H9 (cell line): ENCODE results near the gene TACC2. TPM values are rescaled to one million over a fixed set of nuclear protein-coding genes. Genes with fewer than 3 reads are reported as not detected.

Experiments
- DNase-seq: peaks from one replicate; pipeline ENCODE4 v3.0.0-alpha.2; 2017
- H2AFZ ChIP-seq: one replicate; pipeline ENCODE4 v1.6.1; 2013; ENCODE audit warnings: mild to moderate bottlenecking, low read length, control low read depth, moderate library complexity
- H2AK5ac ChIP-seq: 2 replicates; pipeline ENCODE4 v1.6.1; 2013; ENCODE audit warnings: low read length, control low read depth, mixed read lengths; ENCODE audit not compliant: insufficient read length
- H2BK120ac ChIP-seq: one replicate; pipeline ENCODE4 v1.6.1; 2013; ENCODE audit warnings: low read depth, mild to moderate bottlenecking, low read length, control low read depth, inconsistent platforms; ENCODE audit not compliant: poor library complexity, severe bottlenecking
- H2BK12ac ChIP-seq: 2 replicates; pipeline ENCODE4 v1.6.1; 2013; ENCODE audit warnings: low read length, control low read depth, mixed read lengths, low read depth; ENCODE audit not compliant: insufficient read length
- H2BK15ac ChIP-seq: 2 replicates; pipeline ENCODE4 v1.6.1; 2013; ENCODE audit warnings: low read depth, low read length, control low read depth
- H2BK20ac ChIP-seq: one replicate; pipeline ENCODE4 v1.6.1; 2013; ENCODE audit warnings: low read depth, mild to moderate bottlenecking, low read length, control low read depth, inconsistent platforms; ENCODE audit not compliant: poor library complexity, severe bottlenecking
- H2BK5ac ChIP-seq: 2 replicates; pipeline ENCODE4 v1.6.1; 2013; ENCODE audit warnings: low read length, control low read depth, mixed read lengths; ENCODE audit not compliant: insufficient read length
- H3K14ac ChIP-seq: 2 replicates; pipeline ENCODE4 v1.6.1; 2013; ENCODE audit warnings: low read length, control low read depth; ENCODE audit not compliant: insufficient read depth
- H3K18ac ChIP-seq: 2 replicates; pipeline ENCODE4 v1.6.1; 2013; ENCODE audit warnings: low read depth, mild to moderate bottlenecking, mixed read lengths, low read length, control low read depth; ENCODE audit not compliant: insufficient read length
- H3K23ac ChIP-seq: 2 replicates; pipeline ENCODE4 v1.6.1; 2013; ENCODE audit warnings: low read length, control low read depth, mixed read lengths, low read depth; ENCODE audit not compliant: insufficient read length
- H3K23me2 ChIP-seq: 2 replicates; pipeline ENCODE4 v1.6.1; 2013; ENCODE audit warnings: low read depth, mild to moderate bottlenecking, mixed read lengths, low read length, control low read depth; ENCODE audit not compliant: insufficient read length, poor library complexity, severe bottlenecking
- H3K27ac ChIP-seq: 2 replicates; pipeline ENCODE4 v1.5.1; 2013; ENCODE audit warnings: low read length, control low read depth, mixed read lengths, low read depth; ENCODE audit not compliant: insufficient read length
- H3K27me3 ChIP-seq: 2 replicates; pipeline ENCODE4 v1.6.1; 2013; ENCODE audit warnings: low read length, control low read depth, inconsistent platforms; ENCODE audit not compliant: insufficient read depth
- H3K4ac ChIP-seq: 2 replicates; pipeline ENCODE4 v1.6.1; 2013; ENCODE audit warnings: low read depth, mild to moderate bottlenecking, control low read depth, inconsistent platforms, low read length, moderate library complexity
- H3K4me1 ChIP-seq: 2 replicates; pipeline ENCODE4 v1.6.1; 2013; ENCODE audit warnings: low read length, control low read depth, inconsistent platforms; ENCODE audit not compliant: insufficient read depth
- H3K4me2 ChIP-seq: 2 replicates; pipeline ENCODE4 v1.6.1; 2013; ENCODE audit warnings: low read length, control low read depth, mixed read lengths; ENCODE audit not compliant: insufficient read length, insufficient read depth
- H3K56ac ChIP-seq: 2 replicates; pipeline ENCODE4 v1.6.1; 2013; ENCODE audit warnings: low read depth, mild to moderate bottlenecking, mixed read lengths, low read length, control low read depth; ENCODE audit not compliant: insufficient read length
- H3K79me1 ChIP-seq: 2 replicates; pipeline ENCODE4 v1.6.1; 2013; ENCODE audit warnings: low read depth, mild to moderate bottlenecking, moderate library complexity, low read length, control low read depth, inconsistent platforms; ENCODE audit not compliant: insufficient read depth, poor library complexity, severe bottlenecking
- H3K79me2 ChIP-seq: 2 replicates; pipeline ENCODE4 v1.6.1; 2013; ENCODE audit warnings: low read length, control low read depth, inconsistent platforms; ENCODE audit not compliant: insufficient read depth
- H3K9ac ChIP-seq: 2 replicates; pipeline ENCODE4 v1.6.1; 2013; ENCODE audit warnings: low read length, control low read depth, mixed read lengths; ENCODE audit not compliant: insufficient read length; ENCODE audit errors: extremely low read depth
- H3K9me3 ChIP-seq: one replicate; pipeline ENCODE4 v1.6.1; 2013; ENCODE audit warnings: low read depth, low read length, inconsistent platforms; ENCODE audit not compliant: control insufficient read depth
- H3T11ph ChIP-seq: one replicate; pipeline ENCODE4 v1.6.1; 2013; ENCODE audit warnings: mild to moderate bottlenecking, low read length, control low read depth, inconsistent platforms
- H4K20me1 ChIP-seq: one replicate; pipeline ENCODE4 v1.6.1; 2013; ENCODE audit not compliant: control insufficient read depth, insufficient read length, insufficient read depth
- H4K5ac ChIP-seq: 2 replicates; pipeline ENCODE4 v1.6.1; 2013; ENCODE audit warnings: low read depth, mild to moderate bottlenecking, mixed read lengths, low read length, control low read depth; ENCODE audit not compliant: insufficient read length
- H4K8ac ChIP-seq: replicated peaks from 2 replicates; pipeline ENCODE4 v1.6.1; 2013; ENCODE audit warnings: low read length, control low read depth, mixed read lengths, low read depth; ENCODE audit not compliant: insufficient read length
- H4K91ac ChIP-seq: 2 replicates; pipeline ENCODE4 v1.6.1; 2013; ENCODE audit warnings: low read depth, mild to moderate bottlenecking, moderate library complexity, mixed read lengths, low read length, control low read depth; ENCODE audit not compliant: insufficient read length
- H3K27ac Mint-ChIP-seq, 3 experiments: 2 replicates in 2 of 3; 3 replicates in 1 of 3; pipeline ENCODE4 v1.8.0; 2020 to 2021; ENCODE audit warnings: mixed read lengths in 3 of 3, mild to moderate bottlenecking in 1 of 3, moderate library complexity in 1 of 3
- H3K27me3 Mint-ChIP-seq: 2 replicates; pipeline ENCODE4 v1.8.0; 2021; ENCODE audit warnings: low read depth, mild to moderate bottlenecking, moderate library complexity, mixed read lengths
- H3K36me3 Mint-ChIP-seq, 3 experiments: 2 replicates in 2 of 3; 3 replicates in 1 of 3; pipeline ENCODE4 v1.8.0; 2020 to 2021; ENCODE audit warnings: low read depth in 3 of 3, mixed read lengths in 3 of 3; ENCODE audit not compliant: insufficient read depth in 1 of 3
- H3K4me1 Mint-ChIP-seq, 2 experiments: 2 replicates each; pipeline ENCODE4 v1.8.0; 2020; ENCODE audit warnings: mixed read lengths in 2 of 2
- H3K4me3 Mint-ChIP-seq, 2 experiments: 2 replicates in 1 of 2; 3 replicates in 1 of 2; pipeline ENCODE4 v1.8.0; 2020 to 2021; ENCODE audit warnings: mild to moderate bottlenecking in 2 of 2, mixed read lengths in 2 of 2, moderate library complexity in 1 of 2
- H3K9me3 Mint-ChIP-seq, 2 experiments: 2 replicates in 1 of 2; 3 replicates in 1 of 2; pipeline ENCODE4 v1.8.0; 2020; ENCODE audit warnings: mild to moderate bottlenecking in 2 of 2, mixed read lengths in 2 of 2, moderate library complexity in 1 of 2
- WGBS: extraction: QIAGEN DNeasy Blood & Tissue Kit; methylation state at CpG from one replicate; pipeline ENCODE4 v1.1.7; 2013; ENCODE audit warnings: missing lambda C conversion rate, low lambda C conversion rate, mixed read lengths; ENCODE audit not compliant: insufficient read length; ENCODE audit errors: extremely low coverage; 5-methylcytosine and 5-hydroxymethylcytosine counted together
- total RNA-seq: library from RNA; stranded (reverse); gene quantifications from 2 replicates; pipeline ENCODE4 v1.2.1, GENCODE V29; 2021
- TF ChIP-seq, protein P1 (sequence below): fragments of 200-600 bp; sonication (generic); conservative IDR thresholded peaks from 3 replicates; pipeline ENCODE4 v1.8.0; 2021; ENCODE audit warnings: antibody characterized with exemption, mild to moderate bottlenecking

Gene TACC2
- total RNA-seq, 1 experiment from 2014 or later = 58.1 TPM

DNA sequence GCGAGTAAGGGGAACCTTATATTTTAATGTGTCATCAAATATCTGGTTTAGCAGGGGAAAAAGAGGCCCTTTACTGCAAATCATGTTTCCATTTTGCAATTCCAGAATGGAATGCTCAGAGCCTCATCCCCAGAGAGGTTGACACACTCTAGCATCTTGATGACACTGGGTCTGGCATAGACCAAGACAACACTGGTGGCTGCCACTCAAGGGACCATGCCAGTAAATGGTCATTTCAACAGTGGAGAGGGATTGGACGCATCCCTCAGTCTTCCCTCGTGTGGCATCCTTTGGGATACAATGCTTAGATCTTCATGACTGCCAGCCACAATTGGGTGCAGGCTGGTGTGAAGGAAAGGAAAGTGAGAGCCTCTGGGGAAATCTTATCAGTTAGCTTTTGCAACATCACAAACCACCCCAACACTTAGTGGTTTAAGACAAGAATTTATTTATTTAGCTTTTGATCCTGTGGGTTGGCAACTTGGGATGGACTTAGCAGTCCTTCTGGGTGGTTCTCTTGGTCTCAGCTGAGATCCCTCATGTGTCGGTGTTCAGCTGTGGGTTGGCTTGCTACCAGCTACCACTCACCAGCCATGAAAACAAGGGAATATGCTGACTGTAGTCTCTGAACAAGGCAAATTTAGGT, 21.6 kb downstream of the TACC2 start:
- H3K14ac ChIP-seq = no peak overlapping the region
- H3K23me2 ChIP-seq = no peaks in the 10 kb centered on the region

More for the DNA sequence above, 21.6 kb downstream of the TACC2 start:
- H3K36me3 Mint-ChIP-seq = peaks cover 0 to 4% (median 0%) of the 10 kb centered on the region in 3 experiments; a peak in 2 of 7 replicates
- Histone ChIP-seq H3K9me3 (no peaks in the 10 kb centered on the region), H3K56ac (no peak overlapping the region), H3K23ac (no peak overlapping the region), H3T11ph (no peak overlapping the region), H2BK20ac (no peak overlapping the region), H2BK120ac (no peak overlapping the region), H3K79me2 (no peaks in the 10 kb centered on the region), H2BK15ac (no peak overlapping the region), H3K9ac (no peak overlapping the region), H4K20me1 (no peaks in the 10 kb centered on the region), H4K5ac (no peak overlapping the region), H2BK5ac (no peak overlapping the region), H3K18ac (peak overlapping the region; percentile 24), H3K4me2 (no peak overlapping the region), H4K91ac (no peak overlapping the region), H2AFZ (no peak overlapping the region), H3K4ac (no peak overlapping the region), H3K27ac (no peak overlapping the region), H3K79me1 (no peaks in the 10 kb centered on the region), H2AK5ac (no peak overlapping the region), H4K8ac (no peak overlapping the region), H2BK12ac (no peak overlapping the region), H3K4me1 (no peaks in the 10 kb centered on the region), H3K27me3 (no peaks in the 10 kb centered on the region)
- H3K9me3 Mint-ChIP-seq = peaks cover 7 to 8% of the 10 kb centered on the region in 2 experiments; a peak in 3 of 5 replicates
- H3K27me3 Mint-ChIP-seq = no peaks in the 10 kb centered on the region
- H3K27ac Mint-ChIP-seq = no peak overlapping the region
- no peak for DNase-seq
- TF ChIP-seq, protein P1, sequence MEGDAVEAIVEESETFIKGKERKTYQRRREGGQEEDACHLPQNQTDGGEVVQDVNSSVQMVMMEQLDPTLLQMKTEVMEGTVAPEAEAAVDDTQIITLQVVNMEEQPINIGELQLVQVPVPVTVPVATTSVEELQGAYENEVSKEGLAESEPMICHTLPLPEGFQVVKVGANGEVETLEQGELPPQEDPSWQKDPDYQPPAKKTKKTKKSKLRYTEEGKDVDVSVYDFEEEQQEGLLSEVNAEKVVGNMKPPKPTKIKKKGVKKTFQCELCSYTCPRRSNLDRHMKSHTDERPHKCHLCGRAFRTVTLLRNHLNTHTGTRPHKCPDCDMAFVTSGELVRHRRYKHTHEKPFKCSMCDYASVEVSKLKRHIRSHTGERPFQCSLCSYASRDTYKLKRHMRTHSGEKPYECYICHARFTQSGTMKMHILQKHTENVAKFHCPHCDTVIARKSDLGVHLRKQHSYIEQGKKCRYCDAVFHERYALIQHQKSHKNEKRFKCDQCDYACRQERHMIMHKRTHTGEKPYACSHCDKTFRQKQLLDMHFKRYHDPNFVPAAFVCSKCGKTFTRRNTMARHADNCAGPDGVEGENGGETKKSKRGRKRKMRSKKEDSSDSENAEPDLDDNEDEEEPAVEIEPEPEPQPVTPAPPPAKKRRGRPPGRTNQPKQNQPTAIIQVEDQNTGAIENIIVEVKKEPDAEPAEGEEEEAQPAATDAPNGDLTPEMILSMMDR = no peak
- no peaks in the 10 kb centered on the region; a peak in 1 of 4 replicates for H3K4me1 Mint-ChIP-seq
- H3K4me3 Mint-ChIP-seq = no peak overlapping the region
- WGBS = no CpG with 5 or more reads among the region's 4 CpGs
